GM18502 (cell line): ENCODE data around the gene NSRP1.
"Not testable (repeated sequence)": the region's sequence is repeated elsewhere in the genome, so short reads cannot be mapped to it uniquely, and the experiment has no call there.

Source experiments
- ATAC-seq: cut with Tn5 transposase; IDR thresholded peaks from one replicate; pipeline ENCODE4 v1.9.1; 2021; ENCODE audit warnings: mild to moderate bottlenecking; ENCODE audit not compliant: unreplicated experiment, poor library complexity

Gene NSRP1, protein sequence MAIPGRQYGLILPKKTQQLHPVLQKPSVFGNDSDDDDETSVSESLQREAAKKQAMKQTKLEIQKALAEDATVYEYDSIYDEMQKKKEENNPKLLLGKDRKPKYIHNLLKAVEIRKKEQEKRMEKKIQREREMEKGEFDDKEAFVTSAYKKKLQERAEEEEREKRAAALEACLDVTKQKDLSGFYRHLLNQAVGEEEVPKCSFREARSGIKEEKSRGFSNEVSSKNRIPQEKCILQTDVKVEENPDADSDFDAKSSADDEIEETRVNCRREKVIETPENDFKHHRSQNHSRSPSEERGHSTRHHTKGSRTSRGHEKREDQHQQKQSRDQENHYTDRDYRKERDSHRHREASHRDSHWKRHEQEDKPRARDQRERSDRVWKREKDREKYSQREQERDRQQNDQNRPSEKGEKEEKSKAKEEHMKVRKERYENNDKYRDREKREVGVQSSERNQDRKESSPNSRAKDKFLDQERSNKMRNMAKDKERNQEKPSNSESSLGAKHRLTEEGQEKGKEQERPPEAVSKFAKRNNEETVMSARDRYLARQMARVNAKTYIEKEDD

DNA sequence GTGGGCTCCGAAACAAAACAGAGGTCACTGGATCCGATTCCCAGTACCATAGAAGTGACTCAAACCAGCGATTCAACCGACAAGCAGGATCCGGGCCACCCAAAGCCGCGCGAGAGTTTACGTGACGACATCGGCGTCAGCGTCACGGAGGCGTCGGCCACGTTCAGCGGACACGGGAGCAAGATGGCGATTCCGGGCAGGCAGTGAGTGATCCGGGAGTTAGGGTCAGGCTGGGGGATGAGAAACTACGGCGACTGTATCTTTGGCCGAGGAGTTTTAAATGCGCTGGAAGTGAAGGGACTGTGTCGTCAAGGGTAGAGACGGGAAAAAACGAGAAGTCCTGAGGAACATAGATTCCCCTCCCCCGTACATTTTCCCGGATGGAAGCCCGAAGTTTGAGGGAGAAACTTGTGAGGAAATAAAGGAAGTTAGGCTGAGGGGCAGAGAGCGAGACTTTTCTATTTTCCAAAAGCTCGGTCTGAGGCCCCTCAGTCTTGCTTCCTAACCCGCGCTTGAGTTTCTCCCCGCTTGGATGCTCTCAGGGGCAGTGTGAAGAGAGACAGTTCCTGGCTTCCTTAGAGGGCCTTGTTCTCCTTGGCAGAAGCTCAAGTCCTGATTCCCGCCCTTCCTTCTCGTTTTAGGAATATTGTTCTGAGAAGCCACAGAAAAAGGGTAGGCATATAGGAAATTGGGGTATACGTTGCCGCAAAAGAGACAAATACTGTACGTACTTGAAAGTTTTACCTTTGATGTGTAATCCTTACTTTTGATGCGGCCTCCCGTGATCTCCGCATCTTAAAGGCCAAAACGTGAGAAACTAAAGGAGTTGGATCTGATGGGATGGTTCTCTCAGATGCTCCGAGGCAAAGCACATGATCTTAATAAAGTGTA is at the start of gene NSRP1:
Gene NSRP1 (plus strand): TSS at position 156 of the 891 bp plus-strand sequence. CDS start 28 bp downstream, at position 184.
- ATAC-seq: peak; percentile 92

DNA sequence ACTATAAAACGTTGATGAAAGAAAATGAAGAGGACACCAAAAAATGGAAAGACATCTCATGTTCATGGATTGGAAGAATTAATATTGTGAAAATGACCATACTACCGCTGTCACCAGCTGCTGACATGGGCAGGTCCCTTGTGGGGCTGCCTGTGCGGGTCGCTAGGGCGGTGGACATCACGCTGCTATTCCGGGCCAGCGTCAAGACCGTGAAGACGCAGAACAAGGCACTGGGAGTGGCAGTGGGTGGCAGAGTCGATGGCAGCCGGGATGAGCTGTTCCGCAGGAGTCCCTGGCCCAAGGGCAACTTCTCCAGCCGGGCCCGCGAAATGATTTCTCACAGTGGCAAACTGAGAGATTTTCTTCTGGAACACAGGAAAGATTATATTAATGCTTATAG is 48.2 kb upstream of the NSRP1 start:
- no peak for ATAC-seq

DNA sequence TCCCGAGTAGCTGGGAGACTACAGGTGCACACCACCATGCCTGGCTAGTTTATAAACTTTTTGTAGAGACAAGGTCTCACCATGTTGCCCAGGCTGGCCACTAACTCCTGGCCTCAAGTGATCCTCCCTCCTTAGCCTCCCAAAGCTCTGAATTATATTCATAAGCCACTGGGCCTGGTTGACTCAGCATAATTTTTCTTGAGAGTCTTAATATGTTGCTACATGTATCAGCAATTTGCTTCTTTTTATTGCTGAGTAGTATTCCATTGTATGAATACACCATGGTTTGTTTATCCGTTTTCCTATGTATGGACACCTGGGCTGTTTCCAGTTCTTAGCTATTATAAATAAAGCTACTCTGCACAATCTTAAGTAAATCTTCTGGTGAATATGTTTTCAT is 42.4 kb upstream of the NSRP1 start:
- no peak for ATAC-seq

DNA sequence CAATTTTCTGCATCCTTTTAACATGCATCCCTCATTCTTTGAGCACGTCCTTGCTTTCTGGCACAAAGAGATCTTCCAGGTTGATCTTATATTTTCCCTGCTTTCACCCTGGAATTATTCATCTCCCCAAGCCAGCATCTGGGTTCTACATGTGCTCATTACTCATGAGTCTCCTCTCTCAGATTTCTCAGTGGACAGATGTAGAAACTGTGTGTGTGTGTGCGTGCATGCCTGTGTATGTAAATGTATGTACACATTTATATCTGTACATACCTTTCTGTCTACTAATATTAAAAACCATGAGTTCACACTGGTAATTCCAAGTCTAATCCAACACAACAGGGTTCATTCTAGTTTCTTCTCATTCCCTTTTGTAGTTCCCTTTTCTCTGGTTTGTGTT is 41.9 kb upstream of the NSRP1 start:
- no peak for ATAC-seq

- no peak for ATAC-seq
These were observed 33.8 kb upstream of the NSRP1 start for GRCh38 chr17:30082773-30083172.

DNA sequence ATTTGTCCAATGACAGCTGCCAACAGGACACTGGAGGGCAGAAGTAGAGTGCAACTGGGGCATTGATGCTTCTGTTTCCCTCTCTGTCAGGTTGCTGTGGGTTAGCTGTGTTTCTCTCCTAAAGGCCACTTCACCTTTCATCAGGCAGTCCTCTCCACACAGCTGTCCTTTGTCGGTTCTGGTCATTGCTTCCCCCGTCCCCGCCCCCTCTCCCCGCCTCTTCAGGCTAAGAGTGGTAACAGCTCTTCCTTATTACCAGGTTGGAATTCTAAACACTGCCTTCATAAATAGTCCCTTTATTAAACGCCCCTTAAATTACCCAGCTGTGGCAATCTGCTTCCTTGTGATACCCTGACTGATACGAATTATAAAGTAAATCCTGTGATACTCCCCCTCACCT is 31.8 kb upstream of the NSRP1 start:
- ATAC-seq: no peak

DNA sequence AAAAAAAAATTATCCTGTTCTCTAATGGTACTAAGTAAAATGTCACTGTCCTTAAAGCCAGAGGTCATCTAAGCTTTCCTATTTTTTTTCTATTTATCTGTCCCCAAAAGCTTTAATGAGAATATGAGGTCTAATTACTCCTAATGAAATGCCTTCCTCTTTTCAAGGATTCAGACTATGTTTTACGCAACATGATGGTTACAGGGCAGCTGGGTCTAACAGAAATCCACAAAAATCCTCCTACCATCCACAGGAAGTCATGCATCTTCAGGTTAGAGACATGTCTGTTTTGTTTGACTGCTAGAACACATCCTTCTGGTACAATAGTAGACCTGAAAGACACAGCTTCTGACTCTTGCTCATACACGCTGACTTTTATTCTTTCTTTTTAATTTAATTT is 29.7 kb upstream of the NSRP1 start:
- no peak for ATAC-seq

DNA sequence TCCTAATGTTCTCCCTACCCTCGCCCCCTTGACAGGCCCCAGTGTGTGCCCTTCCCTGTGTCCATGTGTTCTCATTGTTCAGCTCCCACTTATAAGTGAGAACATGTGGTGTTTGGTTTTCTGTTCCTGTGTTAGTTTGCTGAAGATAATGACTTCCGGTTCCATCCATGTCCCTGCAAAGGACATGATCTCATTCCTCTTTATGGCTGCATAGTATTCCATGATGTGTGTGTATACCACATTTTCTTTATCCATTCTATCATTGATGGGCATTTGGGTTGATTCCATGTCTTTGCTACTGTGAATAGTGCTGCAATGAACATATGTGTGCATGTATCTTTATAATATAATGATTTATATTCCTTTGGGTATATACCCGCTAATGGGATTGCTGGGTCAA is 29.2 kb upstream of the NSRP1 start:
- not testable (repeated sequence) for ATAC-seq

DNA sequence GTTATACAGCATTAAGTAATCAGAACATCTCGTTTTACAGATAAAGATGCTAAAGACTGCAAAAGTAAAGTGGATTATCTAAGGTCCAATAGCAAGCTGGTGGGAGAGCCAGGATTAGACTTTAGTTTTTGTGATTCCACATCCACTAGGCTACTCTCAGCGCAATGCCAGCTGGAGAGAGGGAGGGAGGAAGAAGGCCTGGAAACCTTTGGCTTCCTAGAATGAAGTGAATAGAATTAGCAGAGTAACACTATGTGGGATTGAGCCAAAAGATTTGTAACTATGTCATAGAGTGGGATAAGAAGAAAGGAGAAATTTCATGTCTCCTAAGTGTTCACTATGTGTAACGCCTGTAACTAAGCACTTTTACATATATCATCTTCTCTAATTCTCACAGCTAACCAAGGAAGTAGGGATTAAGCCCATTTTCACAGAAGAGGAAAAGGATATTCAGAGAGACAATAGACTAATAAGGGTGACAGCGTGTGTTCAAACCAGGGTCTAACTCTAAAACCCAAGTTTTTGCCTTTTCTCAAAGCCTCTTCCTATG is 25.4 kb upstream of the NSRP1 start:
- no peak for ATAC-seq

- no peak for ATAC-seq
These were observed 24.8 kb upstream of the NSRP1 start for GRCh38 chr17:30091771-30092170.

DNA sequence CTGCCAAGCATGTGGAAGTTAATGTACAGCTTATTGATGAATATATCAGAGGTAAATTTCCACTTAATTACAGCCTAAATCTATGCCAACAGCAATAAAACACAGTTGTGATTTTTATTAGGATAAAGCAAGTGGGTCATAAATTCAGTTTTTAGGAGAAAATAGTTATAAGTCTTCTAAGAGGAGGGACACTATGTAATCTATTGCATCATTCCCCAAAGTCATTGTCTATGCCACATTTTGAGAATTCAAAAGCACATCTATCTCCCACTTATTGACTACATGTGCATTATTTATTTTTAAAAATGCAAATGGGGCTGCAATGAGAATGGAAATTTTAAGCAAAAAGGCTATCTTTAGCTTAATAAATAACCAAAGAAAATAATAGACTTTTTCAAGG is 23.7 kb upstream of the NSRP1 start:
- no peak for ATAC-seq

DNA sequence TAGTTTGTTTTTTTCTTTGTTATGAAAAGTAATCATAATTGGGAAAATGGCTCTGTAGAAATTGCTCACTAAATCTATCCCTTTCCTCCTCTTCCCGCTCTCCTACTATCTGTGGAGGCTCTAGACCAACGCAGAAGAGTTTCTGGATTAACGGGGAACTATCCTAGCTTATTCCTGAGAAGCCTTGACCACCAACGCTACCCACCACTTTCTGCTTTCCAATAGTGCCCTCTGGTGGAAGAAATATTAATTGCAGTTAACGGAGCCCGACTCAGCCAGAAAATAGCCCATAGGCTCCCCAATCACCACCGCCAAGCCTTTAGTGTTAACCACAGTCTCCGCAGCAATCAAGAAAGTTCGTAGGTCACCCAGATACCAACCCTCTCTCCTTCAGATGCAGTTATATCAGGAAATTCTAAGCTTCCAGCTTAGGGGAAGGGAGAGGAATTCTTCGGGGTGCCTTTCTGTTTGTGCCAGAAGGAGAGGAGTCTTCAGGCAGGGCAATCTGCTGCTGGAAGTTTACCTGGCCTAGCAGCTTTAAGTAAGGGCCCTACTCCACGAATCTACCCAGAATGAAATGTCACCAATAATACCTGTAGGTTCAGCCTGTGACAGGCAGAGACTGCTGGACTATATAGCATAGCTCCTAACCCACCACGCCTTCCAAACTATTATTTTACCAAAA is 23.0 kb upstream of the NSRP1 start:
- ATAC-seq: no peak

DNA sequence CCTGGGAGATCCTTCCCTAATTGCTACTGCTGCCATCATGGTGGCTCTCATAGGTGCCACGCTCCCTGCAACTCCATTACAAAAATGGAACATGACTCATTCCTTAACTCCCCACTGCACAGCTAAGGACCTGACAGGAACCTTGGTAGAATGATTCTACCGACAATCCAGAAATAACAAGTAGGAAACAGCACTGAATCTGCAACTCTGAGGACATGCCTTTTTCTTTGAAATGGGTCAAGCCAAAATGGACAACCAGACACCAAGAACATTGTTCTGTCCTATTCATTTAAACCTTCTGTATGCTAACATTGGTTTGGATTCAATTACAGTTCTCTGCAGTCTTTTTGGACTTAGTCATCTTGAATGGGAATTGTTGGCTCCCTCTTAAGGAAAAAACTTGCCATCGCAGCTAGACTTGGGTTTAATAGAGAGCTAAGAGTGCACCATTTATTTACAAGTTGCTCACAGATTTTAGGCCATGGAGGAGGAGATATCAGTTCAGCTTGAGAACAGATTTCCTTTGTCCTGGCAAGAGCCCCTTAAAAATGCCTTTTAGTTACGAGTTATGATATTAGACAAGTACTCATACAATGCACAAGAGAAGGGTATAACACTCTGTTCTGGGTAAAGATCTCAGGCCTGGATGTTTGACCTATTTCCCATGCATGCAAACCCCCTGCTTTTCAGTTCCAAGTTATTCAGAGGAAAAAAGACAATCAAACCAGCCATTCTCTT is 20.9 kb upstream of the NSRP1 start:
- ATAC-seq: no peak

DNA sequence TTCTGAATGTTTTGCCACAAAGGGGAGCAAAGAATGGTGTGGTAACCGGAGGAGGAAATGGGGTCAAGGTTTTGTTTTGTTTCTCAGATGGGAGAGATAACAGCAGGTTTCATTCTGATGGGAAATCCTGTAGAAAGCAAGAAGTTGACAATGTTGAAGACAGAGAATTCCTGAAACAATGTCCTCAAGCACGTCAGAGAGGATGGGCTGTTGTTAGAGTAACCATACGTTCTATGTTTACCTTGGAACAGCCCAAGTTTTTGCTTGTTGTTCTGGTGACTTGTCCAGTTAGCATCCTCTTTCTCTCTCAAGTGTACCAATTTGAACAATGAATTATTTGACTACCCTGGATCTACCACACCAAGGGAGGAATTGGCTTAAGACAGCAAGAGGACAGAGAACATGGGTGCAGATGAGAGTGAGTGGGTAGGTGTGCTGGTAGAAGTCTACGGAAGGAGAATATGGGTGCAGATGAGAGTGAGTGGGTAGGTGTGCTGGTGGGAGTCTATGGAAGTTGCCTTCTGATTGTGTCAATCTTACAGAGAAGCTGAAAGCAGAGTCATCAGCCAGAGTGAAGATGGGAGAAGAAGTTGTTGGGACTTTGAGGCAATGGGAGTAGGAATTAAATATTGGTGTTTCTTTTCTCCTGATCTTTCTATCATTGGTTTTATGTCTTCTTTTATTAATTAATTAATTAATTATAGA is 14.8 kb upstream of the NSRP1 start:
- no peak for ATAC-seq

GRCh38 chr17:30103921-30104320 is 12.7 kb upstream of the NSRP1 start:
- ATAC-seq: no peak

- peak; percentile 50 for ATAC-seq
These were observed 11.9 kb upstream of the NSRP1 start for GRCh38 chr17:30104575-30105339.

DNA sequence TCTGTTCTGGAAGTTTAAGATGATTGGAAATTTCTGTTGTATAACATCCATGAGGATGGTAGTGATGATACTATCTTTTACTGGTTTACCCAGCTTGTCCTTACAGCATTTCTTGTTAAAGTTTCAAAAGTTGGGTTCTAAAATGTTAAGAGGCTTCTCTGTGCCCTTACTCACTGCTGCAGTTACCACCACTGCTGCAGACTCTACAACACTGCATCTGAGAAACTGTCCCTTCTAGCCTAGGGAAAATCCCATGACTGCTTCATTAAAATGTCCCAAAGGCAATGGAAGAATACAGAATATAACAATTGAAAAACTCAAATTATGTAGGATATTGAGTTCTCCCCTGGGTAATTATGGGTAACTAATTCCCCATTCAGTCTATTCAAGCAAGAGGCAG is 3.8 kb upstream of the NSRP1 start:
- ATAC-seq: no peak

DNA sequence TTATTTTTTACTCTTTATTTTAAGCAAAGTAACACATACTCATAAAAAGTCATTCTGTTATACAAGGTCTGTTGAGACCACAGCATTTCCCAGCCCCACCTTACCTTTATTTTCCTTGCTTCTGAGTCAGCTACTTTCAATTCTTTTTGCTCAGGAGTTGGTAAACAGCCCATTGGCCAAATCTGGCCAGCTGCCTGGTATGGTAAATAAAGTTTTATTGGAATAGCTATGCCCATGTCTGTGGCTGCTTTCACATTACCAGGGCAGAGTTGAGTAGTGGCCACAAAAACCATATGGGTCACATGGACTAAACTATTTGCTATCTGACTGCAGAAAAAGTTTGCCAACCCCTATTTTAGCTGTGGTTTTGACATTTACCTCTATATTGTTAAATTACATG is 3.4 kb upstream of the NSRP1 start:
- no peak for ATAC-seq
